Measurements from ENCODE around the gene CCDC88C. TPM values are rescaled to one million over a fixed set of nuclear protein-coding genes. Genes with fewer than 3 reads are reported as not detected.

Gene CCDC88C
- total RNA-seq, 1 donor from 2014 or later: 9.2 TPM

- Histone ChIP-seq H3K36me3 (no peaks in the 10 kb centered on the region), H3K27ac (no peak overlapping the region), H3K4me3 (no peak overlapping the region), H3K9me3 (no peaks in the 10 kb centered on the region), H3K27me3 (no peaks in the 10 kb centered on the region), H3K4me1 (peaks cover 0 to 8% of the 10 kb centered on the region in 2 donors)
- DNase-seq (ENCODE audit: low spot score in 2 of 2): no peak
- TF ChIP-seq CTCF (IDR thresholded peaks at IDR 0.05): no peak
- intact Hi-C loops (cut with DNase I): no loop called here
Measured at GRCh38 chr14:91400696-91401095, 16.9 kb downstream of the CCDC88C start.

GRCh38 chr14:91399868-91400640, 17.6 kb downstream of the CCDC88C start:
- H3K4me3 ChIP-seq: no peak overlapping the region
- peaks cover 0 to 8% of the 10 kb centered on the region in 2 donors for H3K4me1 ChIP-seq
- no peak for TF ChIP-seq CTCF (IDR thresholded peaks at IDR 0.05)
- no peaks in the 10 kb centered on the region for H3K36me3 ChIP-seq
- DNase-seq (ENCODE audit: low spot score in 2 of 2): no peak
- intact Hi-C loops (cut with DNase I): no loop called here
- no peak overlapping the region for H3K27ac ChIP-seq
- H3K9me3 ChIP-seq: no peaks in the 10 kb centered on the region
- no peaks in the 10 kb centered on the region for H3K27me3 ChIP-seq

- Histone ChIP-seq H3K27me3 (no peaks in the 10 kb centered on the region), H3K9me3 (no peaks in the 10 kb centered on the region), H3K36me3 (no peaks in the 10 kb centered on the region), H3K27ac (no peak overlapping the region), H3K4me3 (no peak overlapping the region), H3K4me1 (peaks cover 0 to 8% of the 10 kb centered on the region in 2 donors)
- TF ChIP-seq CTCF (IDR thresholded peaks at IDR 0.05): no peak
- no peak for DNase-seq (ENCODE audit: low spot score in 2 of 2)
- intact Hi-C loops (cut with DNase I): no loop called here
Measured at GRCh38 chr14:91398707-91399106, 18.9 kb downstream of the CCDC88C start.

GRCh38 chr14:91397965-91398591, 19.5 kb downstream of the CCDC88C start:
- H3K36me3 ChIP-seq: no peaks in the 10 kb centered on the region
- no peaks in the 10 kb centered on the region for H3K9me3 ChIP-seq
- no peak for DNase-seq (ENCODE audit: low spot score in 2 of 2)
- H3K4me3 ChIP-seq: no peak overlapping the region
- H3K4me1 ChIP-seq: peaks cover 0 to 8% of the 10 kb centered on the region in 2 donors
- intact Hi-C loops (cut with DNase I): no loop called here
- H3K27me3 ChIP-seq: no peaks in the 10 kb centered on the region
- no peak for TF ChIP-seq CTCF (IDR thresholded peaks at IDR 0.05)
- H3K27ac ChIP-seq: no peak overlapping the region

GRCh38 chr14:91396959-91397815, 20.4 kb downstream of the CCDC88C start:
- no peak overlapping the region for H3K4me3 ChIP-seq
- intact Hi-C loops (cut with DNase I): no loop called here
- H3K36me3 ChIP-seq: no peaks in the 10 kb centered on the region
- DNase-seq (ENCODE audit: low spot score in 2 of 2): no peak
- no peaks in the 10 kb centered on the region for H3K4me1 ChIP-seq
- TF ChIP-seq CTCF (IDR thresholded peaks at IDR 0.05): no peak
- no peaks in the 10 kb centered on the region for H3K9me3 ChIP-seq
- H3K27me3 ChIP-seq: no peaks in the 10 kb centered on the region
- H3K27ac ChIP-seq: no peak overlapping the region

All from ascending aorta (tissue), 2 donors.